GM12801 (cell line): ENCODE data around the gene BRAT1.

Experiments
- TF ChIP-seq, protein P1 (sequence below): IDR thresholded peaks from one replicate; pipeline ENCODE4 v1.5.1; 2011; ENCODE audit warnings: control low read depth; ENCODE audit not compliant: insufficient read length; ENCODE audit errors: extremely low read depth

BRAT1 gene

DNA sequence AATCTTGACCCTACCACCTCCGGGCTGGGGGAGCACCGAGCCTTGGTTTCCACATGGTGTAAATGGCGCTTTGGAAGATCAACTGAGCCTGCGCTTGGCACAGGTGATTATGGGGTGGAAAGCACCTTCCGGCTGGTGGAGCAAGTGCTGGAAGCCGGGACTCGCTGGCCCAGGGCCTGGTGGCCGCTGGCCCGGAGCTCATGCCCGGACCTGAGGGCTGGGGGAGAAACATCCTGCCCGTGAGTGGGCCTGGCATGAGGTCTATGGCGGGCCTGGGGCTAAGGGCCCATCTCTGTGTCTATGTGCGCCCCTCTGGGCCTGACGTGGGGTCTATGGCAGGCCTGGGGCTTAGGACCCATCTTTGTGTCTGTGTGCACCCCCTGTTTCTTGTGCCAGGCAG lies 49.9 kb downstream of the BRAT1 start:
- TF ChIP-seq, protein P1, sequence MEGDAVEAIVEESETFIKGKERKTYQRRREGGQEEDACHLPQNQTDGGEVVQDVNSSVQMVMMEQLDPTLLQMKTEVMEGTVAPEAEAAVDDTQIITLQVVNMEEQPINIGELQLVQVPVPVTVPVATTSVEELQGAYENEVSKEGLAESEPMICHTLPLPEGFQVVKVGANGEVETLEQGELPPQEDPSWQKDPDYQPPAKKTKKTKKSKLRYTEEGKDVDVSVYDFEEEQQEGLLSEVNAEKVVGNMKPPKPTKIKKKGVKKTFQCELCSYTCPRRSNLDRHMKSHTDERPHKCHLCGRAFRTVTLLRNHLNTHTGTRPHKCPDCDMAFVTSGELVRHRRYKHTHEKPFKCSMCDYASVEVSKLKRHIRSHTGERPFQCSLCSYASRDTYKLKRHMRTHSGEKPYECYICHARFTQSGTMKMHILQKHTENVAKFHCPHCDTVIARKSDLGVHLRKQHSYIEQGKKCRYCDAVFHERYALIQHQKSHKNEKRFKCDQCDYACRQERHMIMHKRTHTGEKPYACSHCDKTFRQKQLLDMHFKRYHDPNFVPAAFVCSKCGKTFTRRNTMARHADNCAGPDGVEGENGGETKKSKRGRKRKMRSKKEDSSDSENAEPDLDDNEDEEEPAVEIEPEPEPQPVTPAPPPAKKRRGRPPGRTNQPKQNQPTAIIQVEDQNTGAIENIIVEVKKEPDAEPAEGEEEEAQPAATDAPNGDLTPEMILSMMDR = no peak

- TF ChIP-seq, protein P1 = no peak
Measured at GRCh38 chr7:2504889-2505375, 50.4 kb downstream of the BRAT1 start.

- TF ChIP-seq, protein P1 = no peak
Measured at GRCh38 chr7:2504128-2504888, 51.0 kb downstream of the BRAT1 start.

DNA sequence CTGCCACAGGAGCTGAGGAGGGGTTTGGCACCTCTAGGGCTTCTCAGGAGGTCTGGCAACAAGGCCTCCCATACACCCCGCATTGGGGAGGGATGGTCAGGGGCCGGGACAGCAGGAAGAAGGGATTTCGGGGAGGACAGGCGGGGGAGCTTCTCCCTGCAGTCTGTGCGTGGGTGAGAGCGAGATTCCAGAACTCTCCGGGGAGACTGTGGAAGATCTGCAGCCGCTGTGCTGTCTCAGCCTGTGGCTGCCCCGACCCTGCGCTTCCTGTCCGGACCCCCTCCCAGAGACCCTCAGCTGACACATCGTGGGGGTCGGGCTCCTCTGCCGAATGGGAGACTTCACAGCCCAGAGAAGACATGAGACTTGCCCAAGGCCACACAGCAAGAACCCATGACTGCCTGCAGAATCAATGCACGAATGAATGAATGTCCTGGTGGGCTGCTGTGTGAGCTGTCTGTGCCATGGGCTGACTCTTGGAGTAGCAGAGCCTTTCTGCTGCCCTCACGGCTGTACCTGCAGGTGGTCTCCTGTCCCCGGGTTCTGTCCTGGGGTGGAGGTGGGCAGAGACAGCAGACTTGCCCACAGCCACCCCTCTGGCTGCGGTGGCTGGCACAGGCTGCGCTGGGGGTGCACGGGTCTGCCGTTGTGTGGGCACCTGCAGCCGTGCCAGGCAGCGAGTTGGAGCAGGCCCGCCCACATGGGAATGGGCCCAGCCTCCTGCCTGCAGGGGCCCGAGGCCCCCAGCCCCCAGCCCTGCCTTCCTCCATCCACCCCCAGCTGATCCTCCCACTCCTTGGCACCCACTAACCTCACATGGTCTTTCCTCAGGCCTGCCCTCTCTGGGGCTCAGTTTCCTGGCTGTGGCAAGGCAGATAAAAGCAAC lies 52.0 kb downstream of the BRAT1 start:
- TF ChIP-seq, protein P1 = no peak

GRCh38 chr7:2502647-2502966 lies 52.7 kb downstream of the BRAT1 start:
- TF ChIP-seq, protein P1 = no peak

DNA sequence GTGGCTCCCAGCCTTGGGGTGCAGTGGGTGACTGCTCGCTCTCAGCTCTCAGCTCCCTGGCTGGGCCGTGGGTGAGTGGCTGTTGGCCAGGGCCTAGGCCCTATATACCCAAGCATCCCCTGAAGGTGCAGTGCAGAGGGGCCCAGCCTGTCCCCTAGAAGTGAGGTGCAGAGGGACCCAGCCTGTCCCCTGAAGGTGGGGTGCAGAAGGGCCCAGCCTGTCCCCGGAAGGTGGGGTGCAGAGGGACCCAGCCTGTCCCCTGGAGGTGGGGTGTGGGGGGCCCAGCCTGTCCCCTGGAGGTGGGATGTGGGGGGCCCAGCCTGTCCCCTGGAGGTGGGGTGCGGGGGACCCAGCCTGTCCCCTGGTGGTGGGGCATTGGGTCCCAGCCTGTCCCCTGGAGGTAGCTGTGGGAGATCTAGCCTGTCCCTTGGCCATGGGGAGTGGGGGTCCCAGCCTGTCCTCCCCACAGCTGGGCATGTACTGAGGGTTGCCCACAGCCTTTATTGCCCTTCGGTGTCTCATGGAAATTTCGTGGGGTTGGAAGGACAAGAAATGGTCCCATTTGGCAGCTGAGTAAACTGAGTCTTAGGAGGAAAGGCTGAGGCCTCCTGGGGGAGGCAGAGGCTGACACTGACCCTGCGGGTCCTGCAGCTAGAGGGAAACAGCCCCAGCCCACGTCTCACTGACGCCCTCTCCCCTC lies 53.2 kb downstream of the BRAT1 start:
- TF ChIP-seq, protein P1 = no peak

DNA sequence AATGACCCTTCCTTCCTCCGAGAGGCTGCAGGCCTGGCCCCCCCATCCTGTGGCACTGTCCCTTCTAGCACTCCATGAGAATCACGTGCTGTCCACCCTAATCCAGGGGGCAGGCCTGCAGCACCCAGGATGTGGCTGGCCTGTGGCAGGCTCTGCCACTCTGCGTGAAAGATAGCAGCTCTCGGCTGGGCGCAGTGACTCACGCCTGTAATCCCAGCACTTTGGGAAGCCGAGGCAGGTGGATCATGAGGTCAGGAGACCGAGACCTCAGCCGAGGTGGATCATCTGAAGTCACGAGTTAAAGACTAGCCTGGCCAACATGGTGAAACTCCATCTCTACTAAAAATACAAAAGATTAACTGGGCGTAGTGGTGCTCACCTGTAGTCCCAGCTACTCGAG lies 54.6 kb downstream of the BRAT1 start:
- TF ChIP-seq, protein P1 = no peak
